ENCODE measurements around the gene C7orf57.

The C7orf57 gene

GRCh38 chr7:48058990-48059389 lies 23.6 kb downstream of the C7orf57 start:
- ChIA-PET CTCF (no interaction called here), POLR2A (no interaction called here)
- TF ChIP-seq SUZ12 (IDR thresholded peaks at IDR 0.05): no peak
- no peak for TF ChIP-seq HDGF (IDR thresholded peaks at IDR 0.05; ENCODE audit: borderline replicate concordance)
- no peak for TF ChIP-seq PKNOX1 (IDR thresholded peaks at IDR 0.05)
- no peak for TF ChIP-seq L3MBTL2 (conservative IDR thresholded peaks at IDR 0.05)
- no peak for TF ChIP-seq FOXM1 (IDR thresholded peaks at IDR 0.05; ENCODE audit: borderline replicate concordance)
- TF ChIP-seq LEF1 (IDR thresholded peaks at IDR 0.05; ENCODE audit: borderline replicate concordance): no peak
- TF ChIP-seq NFRKB (IDR thresholded peaks at IDR 0.05): no peak
- TF ChIP-seq ELF4 (IDR thresholded peaks at IDR 0.05): no peak
- no peak for TF ChIP-seq ZNF384 (IDR thresholded peaks at IDR 0.05)
- no peak for TF ChIP-seq TARDBP (IDR thresholded peaks at IDR 0.05)
- TF ChIP-seq FOXA1 (IDR thresholded peaks at IDR 0.05): no peak
- no peak for TF ChIP-seq SP1 (IDR thresholded peaks at IDR 0.05)
- TF ChIP-seq BHLHE40 (IDR thresholded peaks at IDR 0.05; ENCODE audit: borderline replicate concordance): no peak
- no peak for TF ChIP-seq CTBP1 (IDR thresholded peaks at IDR 0.05; ENCODE audit: borderline replicate concordance)
- no peak for TF ChIP-seq ARNT (IDR thresholded peaks at IDR 0.05)
- no peak for TF ChIP-seq FOXK2 (IDR thresholded peaks at IDR 0.05)
- no peak for DNase-seq (ENCODE audit: extremely low spot score)

- ChIA-PET CTCF (no interaction called here), POLR2A (no interaction called here)
- DNase-seq (ENCODE audit: extremely low spot score): no peak
- no peak for TF ChIP-seq TARDBP (IDR thresholded peaks at IDR 0.05)
- no peak for TF ChIP-seq HDGF (IDR thresholded peaks at IDR 0.05; ENCODE audit: borderline replicate concordance)
- TF ChIP-seq ZNF384 (IDR thresholded peaks at IDR 0.05): no peak
- TF ChIP-seq SUZ12 (IDR thresholded peaks at IDR 0.05): no peak
- no peak for TF ChIP-seq FOXA1 (IDR thresholded peaks at IDR 0.05)
- TF ChIP-seq NFRKB (IDR thresholded peaks at IDR 0.05): no peak
- TF ChIP-seq FOXK2 (IDR thresholded peaks at IDR 0.05): no peak
- no peak for TF ChIP-seq SP1 (IDR thresholded peaks at IDR 0.05)
Observed at GRCh38 chr7:48059706-48060105, 24.4 kb downstream of the C7orf57 start.

GRCh38 chr7:48063985-48064384 lies 28.6 kb downstream of the C7orf57 start:
- POLR2A ChIA-PET: no interaction called here

GRCh38 chr7:48067475-48067874 lies 32.1 kb downstream of the C7orf57 start:
- POLR2A ChIA-PET: no interaction called here
- no peak for DNase-seq (ENCODE audit: extremely low spot score)
- CTCF ChIA-PET: no interaction called here
- TF ChIP-seq FOXK2 (IDR thresholded peaks at IDR 0.05): no peak
- no peak for TF ChIP-seq SUZ12 (IDR thresholded peaks at IDR 0.05)
- TF ChIP-seq CTBP1 (IDR thresholded peaks at IDR 0.05; ENCODE audit: borderline replicate concordance): no peak
- TF ChIP-seq PKNOX1 (IDR thresholded peaks at IDR 0.05): no peak
- no peak for TF ChIP-seq ARNT (IDR thresholded peaks at IDR 0.05)
- TF ChIP-seq ELF4 (IDR thresholded peaks at IDR 0.05): no peak
- TF ChIP-seq FOXA1 (IDR thresholded peaks at IDR 0.05): no peak
- TF ChIP-seq NFRKB (IDR thresholded peaks at IDR 0.05): no peak
- no peak for TF ChIP-seq FOXM1 (IDR thresholded peaks at IDR 0.05; ENCODE audit: borderline replicate concordance)
- TF ChIP-seq TARDBP (IDR thresholded peaks at IDR 0.05): no peak
- TF ChIP-seq HDGF (IDR thresholded peaks at IDR 0.05; ENCODE audit: borderline replicate concordance): no peak

More at GRCh38 chr7:48063985-48064384, 28.6 kb downstream of the C7orf57 start:
- CTCF ChIA-PET: no interaction called here
- no peak for DNase-seq (ENCODE audit: extremely low spot score)
- TF ChIP-seq BHLHE40 (IDR thresholded peaks at IDR 0.05; ENCODE audit: borderline replicate concordance) (no peak), SUZ12 (IDR thresholded peaks at IDR 0.05) (no peak), PKNOX1 (IDR thresholded peaks at IDR 0.05) (no peak), FOXK2 (IDR thresholded peaks at IDR 0.05) (no peak), SP1 (IDR thresholded peaks at IDR 0.05) (no peak), LEF1 (IDR thresholded peaks at IDR 0.05; ENCODE audit: borderline replicate concordance) (no peak), ELF4 (IDR thresholded peaks at IDR 0.05) (no peak), TARDBP (IDR thresholded peaks at IDR 0.05) (no peak), ARNT (IDR thresholded peaks at IDR 0.05) (no peak), FOXM1 (IDR thresholded peaks at IDR 0.05; ENCODE audit: borderline replicate concordance) (no peak), NFRKB (IDR thresholded peaks at IDR 0.05) (no peak)

GRCh38 chr7:48074204-48074654 lies 38.9 kb downstream of the C7orf57 start:
- POLR2A ChIA-PET: interaction anchor here (2.4 kb wide), 1 partner anchor 10 kb away, joined by 9 read pairs; no protein-coding TSS in a partner anchor
- TF ChIP-seq BHLHE40 (IDR thresholded peaks at IDR 0.05; ENCODE audit: borderline replicate concordance): no peak
- DNase-seq (ENCODE audit: extremely low spot score): no peak
- CTCF ChIA-PET: no interaction called here

GRCh38 chr7:48077423-48077822 lies 42.1 kb downstream of the C7orf57 start:
- CTCF ChIA-PET: no interaction called here

More at GRCh38 chr7:48077423-48077822, 42.1 kb downstream of the C7orf57 start:
- no peak for TF ChIP-seq BHLHE40 (IDR thresholded peaks at IDR 0.05; ENCODE audit: borderline replicate concordance)
- no peak for TF ChIP-seq ELF4 (IDR thresholded peaks at IDR 0.05)
- TF ChIP-seq HDGF (IDR thresholded peaks at IDR 0.05; ENCODE audit: borderline replicate concordance): no peak
- no peak for TF ChIP-seq PKNOX1 (IDR thresholded peaks at IDR 0.05)
- no peak for TF ChIP-seq TARDBP (IDR thresholded peaks at IDR 0.05)
- TF ChIP-seq NFRKB (IDR thresholded peaks at IDR 0.05): no peak
- TF ChIP-seq CTBP1 (IDR thresholded peaks at IDR 0.05; ENCODE audit: borderline replicate concordance): no peak
- TF ChIP-seq SP1 (IDR thresholded peaks at IDR 0.05): no peak
- no peak for TF ChIP-seq LEF1 (IDR thresholded peaks at IDR 0.05; ENCODE audit: borderline replicate concordance)
- no peak for TF ChIP-seq ZNF384 (IDR thresholded peaks at IDR 0.05)
- TF ChIP-seq FOXM1 (IDR thresholded peaks at IDR 0.05; ENCODE audit: borderline replicate concordance): no peak
- TF ChIP-seq FOXA1 (IDR thresholded peaks at IDR 0.05): no peak
- no peak for TF ChIP-seq FOXK2 (IDR thresholded peaks at IDR 0.05)
- no peak for TF ChIP-seq L3MBTL2 (conservative IDR thresholded peaks at IDR 0.05)
- TF ChIP-seq ARNT (IDR thresholded peaks at IDR 0.05): no peak
- DNase-seq (ENCODE audit: extremely low spot score): no peak
- POLR2A ChIA-PET: no interaction called here

Measured in HEK293T (cell line).